A549 (cell line): ENCODE measurements around the gene CREB1. TPM values are rescaled to one million over a fixed set of nuclear protein-coding genes. Genes with fewer than 3 reads are reported as not detected.

Experiments used
- ATAC-seq, 2 experiments: fragments of 200-7000 bp in 1 of 2; fragments of >200 bp in 1 of 2; cut with Nextera tagmentation in 1 of 2; cut with Tn5 transposase in 1 of 2; 3 replicates each; pipeline versions ENCODE4 v1.8.0 to v1.9.1; 2018 to 2020; ENCODE audit warnings: mild to moderate bottlenecking in 1 of 2, moderate library complexity in 1 of 2
- CTCF ChIA-PET: fragments of 300-600 bp; sonication (Branson Sonifier 250); formaldehyde crosslinking; extraction: SDS; loops from one replicate; lab custom pipeline; 2021; ENCODE audit warnings: antibody characterized with exemption, inconsistent platforms; lab: Yijun Ruan, JAX
- POLR2A ChIA-PET: fragments of 350-600 bp; formaldehyde crosslinking; extraction: SDS; loops from one replicate; lab custom pipeline; 2021; ENCODE audit warnings: antibody characterized with exemption, inconsistent platforms; lab: Yijun Ruan, JAX
- DNase-seq, 2 experiments: peaks; one replicate each; pipeline versions ENCODE4 v3.0.0 to v3.0.0-alpha.2; 2011 to 2016; ENCODE audit warnings: low read depth in 1 of 2, low spot score in 1 of 2
- FAIRE-seq: peaks from 2 replicates; lab custom pipeline; 2011; peaks lifted over from hg19 to GRCh38; lab: Jason Lieb, UNC
- H3K27ac ChIP-seq, 2 experiments: fragments of >200 bp; sonication (Bioruptor Twin); formaldehyde crosslinking; 3 replicates each; pipeline ENCODE4 v1.5.1; 2016 to 2017
- H3K4me1 ChIP-seq: fragments of >200 bp; sonication (Bioruptor Twin); formaldehyde crosslinking; 3 replicates; pipeline ENCODE4 v1.6.1; 2016
- H3K4me2 ChIP-seq: fragments of >200 bp; sonication (Bioruptor Twin); formaldehyde crosslinking; 3 replicates; pipeline ENCODE4 v1.6.1; 2016
- H3K4me3 ChIP-seq: fragments of >200 bp; sonication (Bioruptor Twin); formaldehyde crosslinking; 3 replicates; pipeline ENCODE4 v1.5.1; 2016
- H3K9me3 ChIP-seq: fragments of >200 bp; sonication (Bioruptor Twin); formaldehyde crosslinking; 3 replicates; pipeline ENCODE4 v1.6.1; 2016
- BCL3 ChIP-seq: fragments of >200 bp; sonication (Bioruptor Twin); formaldehyde crosslinking; IDR thresholded peaks from 3 replicates; pipeline ENCODE4 v1.6.1; 2016
- CBX2 ChIP-seq: fragments of 200-600 bp; sonication (generic); IDR thresholded peaks from 2 replicates; pipeline ENCODE4 v1.6.1; 2016; ENCODE audit warnings: low read depth, mild to moderate bottlenecking, borderline replicate concordance
- CHD2 ChIP-seq: fragments of 150-350 bp; IDR thresholded peaks from 2 replicates; pipeline ENCODE4 v1.6.1; 2014; ENCODE audit warnings: low read length; ENCODE audit not compliant: partially characterized antibody
- EP300 ChIP-seq, 2 experiments: fragments of >200 bp; sonication (Bioruptor Twin); formaldehyde crosslinking; IDR thresholded peaks; 2 replicates in 1 of 2; 3 replicates in 1 of 2; pipeline ENCODE4 v1.6.1; 2016 to 2017
- FOSL2 ChIP-seq, 2 experiments: fragments of 450-650 bp in 1 of 2; fragments of >200 bp in 1 of 2; sonication (Bioruptor Twin) in 1 of 2; formaldehyde crosslinking; IDR thresholded peaks; 2 replicates each; pipeline versions ENCODE4 v1.5.0 to v1.6.1; 2016 to 2020; ENCODE audit warnings: mild to moderate bottlenecking in 1 of 2, moderate library complexity in 1 of 2
- HDAC2 ChIP-seq: fragments of 200-600 bp; sonication (generic); IDR thresholded peaks from 2 replicates; pipeline ENCODE4 v1.6.1; 2016
- HOXB5 ChIP-seq: fragments of 250-450 bp; sonication (Bioruptor Pico); IDR thresholded peaks from 2 replicates; pipeline ENCODE4 v1.5.0; 2020; ENCODE audit warnings: mild to moderate bottlenecking, moderate library complexity
- JUNB ChIP-seq: fragments of >200 bp; sonication (Bioruptor Twin); formaldehyde crosslinking; IDR thresholded peaks from 2 replicates; pipeline ENCODE4 v1.6.1; 2016
- KDM5A ChIP-seq: fragments of 200-600 bp; sonication (generic); IDR thresholded peaks from 2 replicates; pipeline ENCODE4 v1.6.1; 2016; ENCODE audit warnings: antibody characterized with exemption, mild to moderate bottlenecking
- MAFK ChIP-seq: fragments of 450-650 bp; IDR thresholded peaks from 2 replicates; pipeline ENCODE4 v1.6.1; 2014; ENCODE audit not compliant: partially characterized antibody
- MAZ ChIP-seq: fragments of 150-350 bp; IDR thresholded peaks from 2 replicates; pipeline ENCODE4 v1.6.1; 2014; ENCODE audit warnings: antibody characterized with exemption, low read depth, low read length, borderline replicate concordance
- MYC ChIP-seq: IDR thresholded peaks from 2 replicates; pipeline ENCODE4 v1.6.1; 2012; ENCODE audit warnings: mild to moderate bottlenecking, inconsistent platforms, low read length, improper control_type of control experiment, borderline replicate concordance
- NFE2L2 ChIP-seq: fragments of 150-350 bp; conservative IDR thresholded peaks from 2 replicates; pipeline ENCODE4 v1.6.1; 2014; ENCODE audit warnings: low read length
- NPAS2 ChIP-seq: fragments of 250-450 bp; sonication (Bioruptor Pico); IDR thresholded peaks from 2 replicates; pipeline ENCODE4 v1.8.0; 2022; ENCODE audit warnings: mild to moderate bottlenecking, moderate library complexity, borderline replicate concordance
- NR3C1 ChIP-seq: fragments of >200 bp; sonication (Bioruptor Twin); formaldehyde crosslinking; IDR thresholded peaks from 3 replicates; pipeline ENCODE4 v1.6.1; 2017
- POLR2A ChIP-seq: IDR thresholded peaks from 2 replicates; pipeline ENCODE4 v1.6.1; 2012; ENCODE audit warnings: mild to moderate bottlenecking, low read length
- RARB ChIP-seq: fragments of 250-450 bp; sonication (Bioruptor Pico); IDR thresholded peaks from 2 replicates; pipeline ENCODE4 v1.8.0; 2021; ENCODE audit warnings: mild to moderate bottlenecking, moderate library complexity
- RFX5 ChIP-seq: fragments of 450-650 bp; IDR thresholded peaks from 2 replicates; pipeline ENCODE4 v1.7.1; 2014; ENCODE audit warnings: antibody characterized with exemption, mild to moderate bottlenecking, moderate library complexity
- RNF2 ChIP-seq: fragments of 200-600 bp; sonication (generic); IDR thresholded peaks from 2 replicates; pipeline ENCODE4 v1.6.1; 2016; ENCODE audit warnings: low read depth, mild to moderate bottlenecking, antibody characterized with exemption, moderate library complexity, borderline replicate concordance
- SMC3 ChIP-seq: fragments of >200 bp; sonication (Bioruptor Twin); formaldehyde crosslinking; IDR thresholded peaks from 3 replicates; pipeline ENCODE4 v1.6.1; 2018; ENCODE audit warnings: inconsistent platforms
- SREBF2 ChIP-seq: fragments of 450-650 bp; IDR thresholded peaks from 2 replicates; pipeline ENCODE4 v1.6.1; 2014; ENCODE audit warnings: mild to moderate bottlenecking, moderate library complexity
- TP53 ChIP-seq: fragments of 250-450 bp; sonication (Bioruptor Pico); IDR thresholded peaks from 2 replicates; pipeline ENCODE4 v1.5.0; 2021; ENCODE audit warnings: mild to moderate bottlenecking, moderate library complexity
- ZC3H11A ChIP-seq: fragments of 450-650 bp; IDR thresholded peaks from 2 replicates; pipeline ENCODE4 v1.6.1; 2014; ENCODE audit warnings: antibody characterized with exemption, mild to moderate bottlenecking
- ZNF302 ChIP-seq: fragments of 250-450 bp; sonication (Bioruptor Pico); IDR thresholded peaks from 2 replicates; pipeline ENCODE4 v1.9.0; 2021; ENCODE audit warnings: inconsistent platforms, mild to moderate bottlenecking, moderate library complexity
- WGBS: methylation state at CpG from one replicate; pipeline ENCODE4 v1.1.6; 2017; ENCODE audit errors: missing lambda C conversion rate; 5-methylcytosine and 5-hydroxymethylcytosine counted together
- polyA plus RNA-seq, 4 experiments: library from polyadenylated mRNA; depleted of rRNA in 3 of 4; stranded (reverse); fragments of >200 nt; fragmentation: RNase III in 1 of 4; extraction: RNeasy Plus Mini Kit Qiagen cat#74134 plus additional on column Dnase treatment in 1 of 4; gene quantifications; 2 replicates in 3 of 4; 3 replicates in 1 of 4; pipeline ENCODE4 v1.2.3, GENCODE V29; 2011 to 2017
- TF ChIP-seq, protein P1 (sequence below): IDR thresholded peaks from 2 replicates; pipeline ENCODE4 v1.6.1; 2012
- TF ChIP-seq, protein P2 (sequence below): fragments of 200-600 bp; sonication (generic); IDR thresholded peaks from 2 replicates; pipeline ENCODE4 v1.6.1; 2016; ENCODE audit warnings: antibody characterized with exemption, mild to moderate bottlenecking, moderate library complexity
- TF ChIP-seq, protein P3 (sequence below): fragments of 250-450 bp; sonication (Bioruptor Pico); IDR thresholded peaks from 2 replicates; pipeline ENCODE4 v1.5.0; 2021; ENCODE audit warnings: mild to moderate bottlenecking, moderate library complexity, borderline replicate concordance

The CREB1 gene
- polyA plus RNA-seq, 2 of the 4 experiments (the other 2 are of a cell fraction), result 14.3 to 42.5 TPM

- no peak for TF ChIP-seq FOSL2 (IDR thresholded peaks at IDR 0.05)
- TF ChIP-seq FOSL2 (CRISPR knock-in tag; IDR thresholded peaks at IDR 0.05), result no peak
- TF ChIP-seq, protein P1, sequence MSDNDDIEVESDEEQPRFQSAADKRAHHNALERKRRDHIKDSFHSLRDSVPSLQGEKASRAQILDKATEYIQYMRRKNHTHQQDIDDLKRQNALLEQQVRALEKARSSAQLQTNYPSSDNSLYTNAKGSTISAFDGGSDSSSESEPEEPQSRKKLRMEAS, result no peak
- no peak for TF ChIP-seq SMC3
- TF ChIP-seq CHD2, result no peak
- no peak for TF ChIP-seq MAFK
- TF ChIP-seq POLR2A, result no peak
- no peak for TF ChIP-seq SREBF2
Measured at GRCh38 chr2:207482630-207483029, 47.1 kb upstream of the CREB1 start (continued).

GRCh38 chr2:207483066-207483465 lies 46.7 kb upstream of the CREB1 start:
- Histone ChIP-seq H3K4me2 (peak overlapping the region; percentile 15; the same call in 2 of the 3 replicates), H3K9me3 (no peaks in the 10 kb centered on the region), H3K27ac (no peak overlapping the region), H3K4me1 (peaks cover 38% of the 10 kb centered on the region), H3K4me3 (no peak overlapping the region)
- ATAC-seq, result no peak
- FAIRE-seq, result no peak
- DNase-seq, result no peak
- POLR2A ChIA-PET, result no interaction called here
- CTCF ChIA-PET, result no interaction called here
- TF ChIP-seq ZC3H11A (no peak), HOXB5 (no peak), NPAS2 (no peak), FOSL2 (IDR thresholded peaks at IDR 0.05) (no peak), FOSL2 (CRISPR knock-in tag; IDR thresholded peaks at IDR 0.05) (no peak), BCL3 (no peak), NR3C1 (no peak), RNF2 (no peak), SREBF2 (no peak), NFE2L2 (no peak), ZNF302 (CRISPR knock-in tag) (no peak)
- TF ChIP-seq, all 56 proteins: peak for 0

GRCh38 chr2:207483477-207483876 lies 46.3 kb upstream of the CREB1 start:
- Histone ChIP-seq H3K4me3 (no peak overlapping the region), H3K4me2 (peak overlapping the region; percentile 15; the same call in 2 of the 3 replicates), H3K4me1 (peaks cover 42% of the 10 kb centered on the region), H3K27ac (no peak overlapping the region), H3K9me3 (no peaks in the 10 kb centered on the region)
- DNase-seq, result peak in 1 of 2 experiments; percentile 19
- no peak for FAIRE-seq
- WGBS, result 79% methylated on average over 4 of the region's 4 CpGs
- no peak for TF ChIP-seq JUNB
- TF ChIP-seq CBX2, result no peak
- TF ChIP-seq MAZ, result no peak
- TF ChIP-seq, protein P2, sequence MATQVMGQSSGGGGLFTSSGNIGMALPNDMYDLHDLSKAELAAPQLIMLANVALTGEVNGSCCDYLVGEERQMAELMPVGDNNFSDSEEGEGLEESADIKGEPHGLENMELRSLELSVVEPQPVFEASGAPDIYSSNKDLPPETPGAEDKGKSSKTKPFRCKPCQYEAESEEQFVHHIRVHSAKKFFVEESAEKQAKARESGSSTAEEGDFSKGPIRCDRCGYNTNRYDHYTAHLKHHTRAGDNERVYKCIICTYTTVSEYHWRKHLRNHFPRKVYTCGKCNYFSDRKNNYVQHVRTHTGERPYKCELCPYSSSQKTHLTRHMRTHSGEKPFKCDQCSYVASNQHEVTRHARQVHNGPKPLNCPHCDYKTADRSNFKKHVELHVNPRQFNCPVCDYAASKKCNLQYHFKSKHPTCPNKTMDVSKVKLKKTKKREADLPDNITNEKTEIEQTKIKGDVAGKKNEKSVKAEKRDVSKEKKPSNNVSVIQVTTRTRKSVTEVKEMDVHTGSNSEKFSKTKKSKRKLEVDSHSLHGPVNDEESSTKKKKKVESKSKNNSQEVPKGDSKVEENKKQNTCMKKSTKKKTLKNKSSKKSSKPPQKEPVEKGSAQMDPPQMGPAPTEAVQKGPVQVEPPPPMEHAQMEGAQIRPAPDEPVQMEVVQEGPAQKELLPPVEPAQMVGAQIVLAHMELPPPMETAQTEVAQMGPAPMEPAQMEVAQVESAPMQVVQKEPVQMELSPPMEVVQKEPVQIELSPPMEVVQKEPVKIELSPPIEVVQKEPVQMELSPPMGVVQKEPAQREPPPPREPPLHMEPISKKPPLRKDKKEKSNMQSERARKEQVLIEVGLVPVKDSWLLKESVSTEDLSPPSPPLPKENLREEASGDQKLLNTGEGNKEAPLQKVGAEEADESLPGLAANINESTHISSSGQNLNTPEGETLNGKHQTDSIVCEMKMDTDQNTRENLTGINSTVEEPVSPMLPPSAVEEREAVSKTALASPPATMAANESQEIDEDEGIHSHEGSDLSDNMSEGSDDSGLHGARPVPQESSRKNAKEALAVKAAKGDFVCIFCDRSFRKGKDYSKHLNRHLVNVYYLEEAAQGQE, result no peak
- no peak for TF ChIP-seq KDM5A
- no peak for TF ChIP-seq RARB (CRISPR knock-in tag)
- no peak for TF ChIP-seq MYC
- no peak for TF ChIP-seq EP300 (IDR thresholded peaks at IDR 0.05)
- no peak for TF ChIP-seq HDAC2
- no peak for TF ChIP-seq TP53
- TF ChIP-seq, protein P3, sequence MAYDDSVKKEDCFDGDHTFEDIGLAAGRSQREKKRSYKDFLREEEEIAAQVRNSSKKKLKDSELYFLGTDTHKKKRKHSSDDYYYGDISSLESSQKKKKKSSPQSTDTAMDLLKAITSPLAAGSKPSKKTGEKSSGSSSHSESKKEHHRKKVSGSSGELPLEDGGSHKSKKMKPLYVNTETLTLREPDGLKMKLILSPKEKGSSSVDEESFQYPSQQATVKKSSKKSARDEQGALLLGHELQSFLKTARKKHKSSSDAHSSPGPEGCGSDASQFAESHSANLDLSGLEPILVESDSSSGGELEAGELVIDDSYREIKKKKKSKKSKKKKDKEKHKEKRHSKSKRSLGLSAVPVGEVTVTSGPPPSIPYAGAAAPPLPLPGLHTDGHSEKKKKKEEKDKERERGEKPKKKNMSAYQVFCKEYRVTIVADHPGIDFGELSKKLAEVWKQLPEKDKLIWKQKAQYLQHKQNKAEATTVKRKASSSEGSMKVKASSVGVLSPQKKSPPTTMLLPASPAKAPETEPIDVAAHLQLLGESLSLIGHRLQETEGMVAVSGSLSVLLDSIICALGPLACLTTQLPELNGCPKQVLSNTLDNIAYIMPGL, result no peak
- TF ChIP-seq RFX5, result no peak
- ChIA-PET POLR2A (no interaction called here), CTCF (interaction anchor here (1.5 kb wide), 1 partner anchor 142 kb away, joined by 3 read pairs; no protein-coding TSS in a partner anchor)
- peak; percentile 18 to 22; a peak in 3 of 6 replicates for ATAC-seq
